K562 (cell line): ENCODE measurements around the gene NDUFAF8. TPM values are rescaled to one million over a fixed set of nuclear protein-coding genes. Genes with fewer than 3 reads are reported as not detected.

Experiments used
- ATAC-seq: fragments of 200-7000 bp; cut with Tn5 transposase; 3 replicates; pipeline ENCODE4 v1.9.1; 2020; ENCODE audit warnings: moderate library complexity
- BruUV-seq: library from RNA; stranded (reverse); fragments of 400-500 nt; replicated peaks from 2 replicates; lab custom pipeline; 2021; lab: Mats Ljungman, UMichigan
- CTCF ChIA-PET: fragments of 300-600 bp; formaldehyde crosslinking; extraction: SDS; loops from one replicate; lab custom pipeline; 2021; ENCODE audit warnings: low intra/inter-chr PET ratio; lab: Yijun Ruan, JAX
- POLR2A ChIA-PET: fragments of 300-600, 350-650 bp; sonication (Branson Sonifier 250); formaldehyde crosslinking; extraction: SDS; loops from one replicate; lab custom pipeline; 2021; ENCODE audit warnings: antibody characterized with exemption, inconsistent platforms; lab: Yijun Ruan, JAX
- DNase-seq, 4 experiments: peaks; one replicate each; pipeline versions ENCODE4 v3.0.0 to v3.0.0-alpha.2; 2011 to 2018; ENCODE audit warnings: low spot score in 3 of 4, mixed read lengths in 3 of 4; ENCODE audit errors: extremely low read depth in 1 of 4
- FAIRE-seq: peaks from 2 replicates; lab custom pipeline; 2011; peaks lifted over from hg19 to GRCh38; lab: Jason Lieb, UNC
- H2AFZ ChIP-seq: 2 replicates; pipeline ENCODE4 v1.6.0; 2011; ENCODE audit warnings: low read depth, low read length, control low read depth, inconsistent platforms
- H3K27ac ChIP-seq: fragments of 200-600 bp; 3 replicates; pipeline ENCODE4 v1.8.0; 2011; ENCODE audit warnings: low read depth, mild to moderate bottlenecking, control low read depth, inconsistent platforms, low read length, moderate library complexity, mixed read lengths; ENCODE audit errors: extremely low read depth
- H3K27me3 ChIP-seq, 2 experiments: fragments of 300-600 bp in 1 of 2; 2 replicates in 1 of 2; 3 replicates in 1 of 2; pipeline versions ENCODE4 v1.6.0 to v1.8.0; 2011; ENCODE audit warnings: inconsistent platforms in 2 of 2, low read length in 2 of 2, mild to moderate bottlenecking in 1 of 2, mixed read lengths in 1 of 2, moderate library complexity in 1 of 2; ENCODE audit not compliant: control insufficient read depth in 2 of 2, insufficient read depth in 2 of 2
- H3K36me3 ChIP-seq: fragments of 300-600 bp; 3 replicates; pipeline ENCODE4 v1.8.0; 2011; ENCODE audit warnings: mild to moderate bottlenecking, low read length, inconsistent platforms; ENCODE audit not compliant: control insufficient read depth, insufficient read depth
- H3K4me1 ChIP-seq, 2 experiments: fragments of 200-600 bp in 1 of 2; replicated peaks in 1 of 2; 2 replicates in 1 of 2; 3 replicates in 1 of 2; pipeline versions ENCODE4 v1.5.1 to v1.8.0; 2011; ENCODE audit warnings: inconsistent platforms in 2 of 2, low read length in 2 of 2, mild to moderate bottlenecking in 1 of 2, mixed read lengths in 1 of 2, moderate library complexity in 1 of 2; ENCODE audit not compliant: control insufficient read depth in 2 of 2, insufficient read depth in 2 of 2
- H3K4me2 ChIP-seq: 2 replicates; pipeline ENCODE4 v1.6.1; 2011; ENCODE audit warnings: low read length, control low read depth, inconsistent platforms, mixed read lengths; ENCODE audit not compliant: insufficient read depth
- H3K4me3 ChIP-seq: fragments of 200-600 bp; sonication (generic), shearing (Covaris generic); 2 replicates; pipeline ENCODE4 v1.5.1; 2016; ENCODE audit warnings: control low read depth, inconsistent platforms
- H3K79me2 ChIP-seq: fragments of 200-600 bp; 3 replicates; pipeline ENCODE4 v1.8.0; 2011; ENCODE audit warnings: low read length, inconsistent platforms; ENCODE audit not compliant: control insufficient read depth, insufficient read depth
- H3K9ac ChIP-seq, 2 experiments: 2 replicates each; pipeline versions ENCODE4 v1.6.0 to v1.6.1; 2011; ENCODE audit warnings: low read depth in 2 of 2, low read length in 2 of 2, control low read depth in 1 of 2, inconsistent platforms in 1 of 2, mild to moderate bottlenecking in 1 of 2, mixed read lengths in 1 of 2; ENCODE audit not compliant: insufficient read depth in 1 of 2
- H3K9me1 ChIP-seq: one replicate; pipeline ENCODE4 v1.6.0; 2011; ENCODE audit warnings: inconsistent platforms, mild to moderate bottlenecking, low read length, moderate library complexity; ENCODE audit not compliant: control insufficient read depth, insufficient read depth
- H3K9me3 ChIP-seq: replicated peaks from 2 replicates; pipeline ENCODE4 v1.5.1; 2011; ENCODE audit warnings: low read depth, low read length, inconsistent platforms; ENCODE audit not compliant: control insufficient read depth, insufficient read depth
- H4K20me1 ChIP-seq: replicated peaks from 2 replicates; pipeline ENCODE4 v1.6.1; 2011; ENCODE audit warnings: low read length, inconsistent platforms, mixed read lengths; ENCODE audit not compliant: control insufficient read depth, insufficient read depth
- FIP1L1 ChIP-seq: fragments of 200-400 bp; formaldehyde crosslinking; IDR thresholded peaks from 2 replicates; pipeline ENCODE4 v1.6.1; 2018; ENCODE audit warnings: mild to moderate bottlenecking, low read depth, low read length; ENCODE audit not compliant: poor library complexity, severe bottlenecking
- FOXJ3 ChIP-seq: sonication (generic); formaldehyde crosslinking; IDR thresholded peaks from 2 replicates; pipeline ENCODE4 v1.4.0; 2020; ENCODE audit warnings: mild to moderate bottlenecking, missing genetic modification reagents
- FOXP4 ChIP-seq: sonication (generic); formaldehyde crosslinking; IDR thresholded peaks from 2 replicates; pipeline ENCODE4 v1.8.0; 2022; ENCODE audit warnings: mild to moderate bottlenecking, missing genetic modification reagents, borderline replicate concordance
- POLR2G ChIP-seq: fragments of 200-400 bp; formaldehyde crosslinking; IDR thresholded peaks from 2 replicates; pipeline ENCODE4 v1.6.1; 2017; ENCODE audit warnings: low read depth, mild to moderate bottlenecking, antibody characterized with exemption, low read length, moderate library complexity
- RBFOX2 ChIP-seq: fragments of 200-400 bp; formaldehyde crosslinking; IDR thresholded peaks from 2 replicates; pipeline ENCODE4 v1.6.1; 2017; ENCODE audit warnings: low read depth, mild to moderate bottlenecking, low read length, moderate library complexity
- RBM22 ChIP-seq: fragments of 200-400 bp; formaldehyde crosslinking; IDR thresholded peaks from 2 replicates; pipeline ENCODE4 v1.6.1; 2018; ENCODE audit warnings: low read length, low read depth; ENCODE audit not compliant: poor library complexity, severe bottlenecking
- XRCC4 ChIP-seq: IDR thresholded peaks from one replicate; pipeline ENCODE4 v1.6.1; 2011; ENCODE audit not compliant: insufficient read depth, insufficient read length; ENCODE audit errors: extremely low read depth
- ZNF740 ChIP-seq, 3 experiments: fragments of 200-800 bp in 1 of 3; sonication (Bioruptor generic) in 1 of 3; sonication (generic) in 1 of 3; formaldehyde crosslinking in 1 of 3; IDR thresholded peaks; 2 replicates each; pipeline versions ENCODE4 v1.6.1 to v1.8.0; 2016 to 2022; ENCODE audit warnings: mild to moderate bottlenecking in 2 of 3, missing compliant biosample characterization in 2 of 3, missing genetic modification characterization in 2 of 3, missing genetic modification reagents in 1 of 3
- WGBS: fragments of 100-300 bp; shearing (Covaris generic); methylation state at CpG from one replicate; pipeline ENCODE4 v1.1.6; 2016; ENCODE audit warnings: low coverage, mixed read lengths; ENCODE audit not compliant: insufficient coverage; ENCODE audit errors: missing lambda C conversion rate; 5-methylcytosine and 5-hydroxymethylcytosine counted together
- in situ Hi-C: fragments of 300-500 bp; cut with MboI; formaldehyde crosslinking; loops from 4 replicates; pipeline ENCODE4 v1.15.0; 2018; ENCODE audit warnings: inconsistent platforms, mixed read lengths
- intact Hi-C: fragments of 100-400 bp; cut with micrococcal nuclease; formaldehyde crosslinking; loops from 2 replicates; pipeline ENCODE4 v1.14.2; 2022
- polyA plus RNA-seq, 8 experiments: library from polyadenylated mRNA; depleted of rRNA in 4 of 8; stranded (reverse) in 5 of 8; unstranded in 3 of 8; fragments of >200 nt; fragmentation: Nextera tagmentation in 2 of 8; fragmentation: Illumina TruSeq in 1 of 8; extraction: Ambion mirVana in 2 of 8; extraction: Trizol in 1 of 8; gene quantifications; 2 replicates each; pipeline versions ENCODE4 v1.2.1 to v1.2.3, GENCODE V29; 2011 to 2014; ENCODE audit warnings: inconsistent platforms in 1 of 8, missing spikeins in 1 of 8
- total RNA-seq, 7 experiments: library from RNA; depleted of rRNA in 6 of 7; stranded (reverse); fragments of >200 nt in 6 of 7; fragmentation: Illumina TruSeq in 2 of 7; extraction: Trizol in 2 of 7; gene quantifications; 2 replicates each; pipeline versions ENCODE4 v1.2.1 to v1.2.3, GENCODE V29; 2011 to 2021; ENCODE audit warnings: low replicate concordance in 1 of 7

NDUFAF8 gene
- total and polyA plus RNA-seq, 9 of the 15 experiments (the other 6 are each of a cell fraction or from before 2014, with no cell fraction given) = 13.5 to 144 (median 90.0) TPM

DNA sequence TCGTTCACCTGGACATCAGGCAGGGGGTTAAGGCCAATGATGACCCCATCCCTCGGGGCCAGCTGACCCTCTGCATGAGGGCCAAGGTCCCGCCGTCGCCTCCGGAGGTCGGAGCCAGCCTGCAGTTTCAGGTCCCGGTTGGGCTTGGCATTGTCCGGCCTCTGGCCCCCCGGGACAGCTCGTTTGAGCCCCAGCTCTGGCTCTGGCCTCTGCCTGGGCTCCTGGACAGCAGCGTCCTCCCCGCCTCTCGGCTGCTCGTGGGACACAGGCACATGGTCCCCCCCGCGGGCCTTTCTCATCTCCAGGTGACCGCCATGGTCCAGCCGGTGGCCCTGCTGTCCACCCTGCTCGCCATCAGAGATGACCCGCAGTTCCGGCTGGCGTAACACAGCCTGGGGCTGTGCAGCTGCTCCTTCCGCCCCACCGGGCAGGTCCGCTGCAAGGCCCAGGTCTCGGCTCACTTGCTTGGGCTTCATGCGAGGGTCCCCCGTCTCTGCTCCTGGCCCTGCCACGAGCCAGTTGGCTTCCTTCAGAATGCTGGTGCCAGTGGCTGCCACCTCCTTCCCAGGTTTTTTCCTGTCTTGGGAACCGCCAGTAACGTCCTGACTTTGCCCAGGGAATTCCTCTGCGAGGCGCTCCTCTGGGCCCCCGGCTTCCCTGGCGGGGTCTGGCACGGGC, 6.7 kb downstream of the NDUFAF8 start:
- WGBS = 91% methylated on average over 32 of the region's 37 CpGs
- Histone ChIP-seq H3K36me3 (peaks cover 28% of the 10 kb centered on the region; the same call in 1 of the 3 replicates), H3K4me3 (no peak overlapping the region), H3K9ac (peak overlapping the region in 1 of 2 experiments; percentile 60; a peak in 1 of 4 replicates), H4K20me1 (peaks cover 6% of the 10 kb centered on the region; the same call in 1 of the 2 replicates), H3K9me1 (no peaks in the 10 kb centered on the region), H2AFZ (no peak overlapping the region), H3K27me3 (no peaks in the 10 kb centered on the region), H3K27ac (no peak overlapping the region), H3K4me1 (peaks cover 2 to 68% of the 10 kb centered on the region in 2 experiments; a peak in 4 of 5 replicates), H3K4me2 (no peak overlapping the region), H3K79me2 (peaks cover 8% of the 10 kb centered on the region; the same call in 1 of the 3 replicates), H3K9me3 (no peaks in the 10 kb centered on the region)
- no peak for DNase-seq
- CTCF ChIA-PET = no interaction called here
- in situ Hi-C loops = loop anchor here (5.0 to 25.0 kb wide), 2 partner anchors 109 to 236 kb away; no protein-coding TSS in a partner anchor
- intact Hi-C loops = no loop called here
- POLR2A ChIA-PET = interaction anchor here (0.6 to 1.9 kb wide), 5 partner anchors 9 to 263 kb away, joined by 3 to 6 read pairs (median 4); no protein-coding TSS in a partner anchor
- no peak for FAIRE-seq
- no peak for ATAC-seq
- 0 out of 2 replicates have a peak, but pooled peaks have one; percentile 14 for TF ChIP-seq RBFOX2
- peak; percentile 78 for TF ChIP-seq RBM22
- TF ChIP-seq POLR2G = peak; percentile 80
- TF ChIP-seq ZNF740 (CRISPR knock-in tag; IDR thresholded peaks at IDR 0.05) = 0 out of 2 replicates have a peak, but pooled peaks have one; percentile 8
- TF ChIP-seq ZNF740 (tag; IDR thresholded peaks at IDR 0.05) = no peak
- TF ChIP-seq XRCC4 = no peak
- no peak for TF ChIP-seq FOXP4 (CRISPR knock-in tag)
- TF ChIP-seq FOXJ3 (CRISPR knock-in tag) = no peak
- TF ChIP-seq FIP1L1 = peak; percentile 45
- no TSS peak for BruUV-seq
